Measurements from ENCODE around the gene SMYD3. TPM values are rescaled to one million over a fixed set of nuclear protein-coding genes. Genes with fewer than 3 reads are reported as not detected.

The SMYD3 gene
- total and polyA plus RNA-seq, 10 of the 15 experiments (the other 5 are each of a cell fraction or from before 2014, with no cell fraction given): 18.3 to 54.0 (median 24.8) TPM

DNA sequence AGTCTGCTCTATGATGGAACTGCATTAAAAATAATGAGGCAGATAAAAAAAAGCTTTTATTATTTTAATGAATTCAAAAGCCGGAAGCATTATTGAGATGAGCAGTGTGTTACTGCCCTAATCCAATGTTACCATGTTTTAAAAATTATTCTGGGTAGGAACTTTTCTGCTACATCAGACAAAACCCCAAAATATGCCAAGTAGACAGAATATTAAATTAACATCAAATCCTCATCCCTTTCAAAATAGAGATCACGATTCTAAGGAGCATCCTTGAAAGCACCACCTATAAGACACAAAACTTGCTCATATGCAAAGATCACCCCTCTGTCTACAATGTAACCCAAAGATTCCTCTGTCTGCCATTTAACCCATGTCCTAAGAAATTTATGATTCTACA is 357.5 kb downstream of the SMYD3 start:
- RAD21 ChIA-PET (ENCODE audit: unreplicated experiment): no interaction called here
- in situ Hi-C loops (cut with MboI): no loop called here

More for the DNA sequence above, 357.5 kb downstream of the SMYD3 start:
- ATAC-seq: no peak
- Histone ChIP-seq H3K4me3 (no peak overlapping the region), H3K27me3 (replicated peaks in 1 of 2; ENCODE audit: control insufficient read depth in 2 of 2, insufficient read depth in 2 of 2, low read length in 1 of 2) (no peaks in the 10 kb centered on the region), H3K4me1 (ENCODE audit: control insufficient read depth, insufficient read depth, low read length) (no peaks in the 10 kb centered on the region), H3K9ac (ENCODE audit: control insufficient read depth, insufficient read depth, low read length) (no peak overlapping the region), H2AFZ (ENCODE audit: control insufficient read depth, low read depth, low read length) (no peak overlapping the region), H3K27ac (ENCODE audit: control insufficient read depth, insufficient read depth) (no peak overlapping the region), H4K20me1 (ENCODE audit: control insufficient read depth, insufficient read depth) (no peaks in the 10 kb centered on the region), H3K4me2 (ENCODE audit: control insufficient read depth, insufficient read depth) (no peak overlapping the region), H3K79me2 (ENCODE audit: control insufficient read depth, insufficient read depth, low read length) (no peaks in the 10 kb centered on the region), H3K36me3 (ENCODE audit: control insufficient read depth in 2 of 2, insufficient read depth in 2 of 2, low read length in 1 of 2) (no peaks in the 10 kb centered on the region), H3K9me3 (replicated peaks; ENCODE audit: control insufficient read depth, insufficient read depth, low read length) (peaks cover 3% of the 10 kb centered on the region; the same call in 1 of the 3 replicates)
- 100% methylated on average over 2 of the region's 2 CpGs for WGBS (ENCODE audit: insufficient coverage, insufficient replicate concordance, low lambda C conversion rate, missing lambda C conversion rate)
- ChIA-PET POLR2A (no interaction called here), SMC1A (ENCODE audit: uncharacterized antibody, unreplicated experiment) (no interaction called here), CTCF (no interaction called here)
- intact Hi-C loops (cut with micrococcal nuclease; ENCODE audit: unreplicated experiment): no loop called here
- FAIRE-seq: no peak
- DNase-seq (ENCODE audit: low read depth, low spot score): no peak
- TF ChIP-seq, protein P1, sequence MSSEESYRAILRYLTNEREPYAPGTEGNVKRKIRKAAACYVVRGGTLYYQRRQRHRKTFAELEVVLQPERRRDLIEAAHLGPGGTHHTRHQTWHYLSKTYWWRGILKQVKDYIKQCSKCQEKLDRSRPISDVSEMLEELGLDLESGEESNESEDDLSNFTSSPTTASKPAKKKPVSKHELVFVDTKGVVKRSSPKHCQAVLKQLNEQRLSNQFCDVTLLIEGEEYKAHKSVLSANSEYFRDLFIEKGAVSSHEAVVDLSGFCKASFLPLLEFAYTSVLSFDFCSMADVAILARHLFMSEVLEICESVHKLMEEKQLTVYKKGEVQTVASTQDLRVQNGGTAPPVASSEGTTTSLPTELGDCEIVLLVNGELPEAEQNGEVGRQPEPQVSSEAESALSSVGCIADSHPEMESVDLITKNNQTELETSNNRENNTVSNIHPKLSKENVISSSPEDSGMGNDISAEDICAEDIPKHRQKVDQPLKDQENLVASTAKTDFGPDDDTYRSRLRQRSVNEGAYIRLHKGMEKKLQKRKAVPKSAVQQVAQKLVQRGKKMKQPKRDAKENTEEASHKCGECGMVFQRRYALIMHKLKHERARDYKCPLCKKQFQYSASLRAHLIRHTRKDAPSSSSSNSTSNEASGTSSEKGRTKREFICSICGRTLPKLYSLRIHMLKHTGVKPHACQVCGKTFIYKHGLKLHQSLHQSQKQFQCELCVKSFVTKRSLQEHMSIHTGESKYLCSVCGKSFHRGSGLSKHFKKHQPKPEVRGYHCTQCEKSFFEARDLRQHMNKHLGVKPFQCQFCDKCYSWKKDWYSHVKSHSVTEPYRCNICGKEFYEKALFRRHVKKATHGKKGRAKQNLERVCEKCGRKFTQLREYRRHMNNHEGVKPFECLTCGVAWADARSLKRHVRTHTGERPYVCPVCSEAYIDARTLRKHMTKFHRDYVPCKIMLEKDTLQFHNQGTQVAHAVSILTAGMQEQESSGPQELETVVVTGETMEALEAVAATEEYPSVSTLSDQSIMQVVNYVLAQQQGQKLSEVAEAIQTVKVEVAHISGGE (CRISPR knock-in tag; IDR thresholded peaks at IDR 0.05): no peak
- no peak for TF ChIP-seq NR2C2 (IDR thresholded peaks at IDR 0.05; ENCODE audit: borderline replicate concordance, control insufficient read depth, insufficient read length, low read depth)
- TF ChIP-seq, protein P2, sequence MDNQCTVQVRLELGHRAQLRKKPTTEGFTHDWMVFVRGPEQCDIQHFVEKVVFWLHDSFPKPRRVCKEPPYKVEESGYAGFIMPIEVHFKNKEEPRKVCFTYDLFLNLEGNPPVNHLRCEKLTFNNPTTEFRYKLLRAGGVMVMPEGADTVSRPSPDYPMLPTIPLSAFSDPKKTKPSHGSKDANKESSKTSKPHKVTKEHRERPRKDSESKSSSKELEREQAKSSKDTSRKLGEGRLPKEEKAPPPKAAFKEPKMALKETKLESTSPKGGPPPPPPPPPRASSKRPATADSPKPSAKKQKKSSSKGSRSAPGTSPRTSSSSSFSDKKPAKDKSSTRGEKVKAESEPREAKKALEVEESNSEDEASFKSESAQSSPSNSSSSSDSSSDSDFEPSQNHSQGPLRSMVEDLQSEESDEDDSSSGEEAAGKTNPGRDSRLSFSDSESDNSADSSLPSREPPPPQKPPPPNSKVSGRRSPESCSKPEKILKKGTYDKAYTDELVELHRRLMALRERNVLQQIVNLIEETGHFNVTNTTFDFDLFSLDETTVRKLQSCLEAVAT (IDR thresholded peaks at IDR 0.05): no peak
- no TSS peak for BruUV-seq (replicated peaks)
